Esophagus muscularis mucosa (tissue), 4 donors: ENCODE data around the gene DNAJC4. TPM values are rescaled to one million over a fixed set of nuclear protein-coding genes. Genes with fewer than 3 reads are reported as not detected.

Experiments used
- DNase-seq: peaks from one replicate; pipeline ENCODE4 v3.0.0-alpha.2; 2017; ENCODE audit errors: extremely low spot score
- H3K27ac ChIP-seq, 4 donors: fragments of 200-600 bp; sonication (generic); replicated peaks in 1 of 4; 1 replicate in 3 of 4; 2 replicates in 1 of 4; pipeline ENCODE4 v1.5.1; 2016 to 2019; ENCODE audit warnings: mild to moderate bottlenecking in 1 of 4
- H3K27me3 ChIP-seq, 4 donors: fragments of 200-600 bp; sonication (generic); one replicate each; pipeline versions ENCODE4 v1.5.1 to v1.6.0; 2016 to 2019
- H3K36me3 ChIP-seq, 4 donors: fragments of 200-600 bp; sonication (generic); one replicate each; pipeline ENCODE4 v1.5.1; 2016 to 2019
- H3K4me1 ChIP-seq, 4 donors: fragments of 200-600 bp; sonication (generic); one replicate each; pipeline ENCODE4 v1.5.1; 2016 to 2019
- H3K4me3 ChIP-seq, 4 donors: fragments of 200-600 bp; sonication (generic); 1 replicate in 2 of 4; 2 replicates in 2 of 4; pipeline ENCODE4 v1.5.1; 2016 to 2019; ENCODE audit warnings: mild to moderate bottlenecking in 4 of 4, moderate library complexity in 1 of 4
- H3K9me3 ChIP-seq, 4 donors: fragments of 200-600 bp; sonication (generic); 1 replicate in 3 of 4; 2 replicates in 1 of 4; pipeline ENCODE4 v1.5.1; 2016 to 2019
- EP300 ChIP-seq: sonication (generic); formaldehyde crosslinking; IDR thresholded peaks from one replicate; pipeline ENCODE4 v1.6.1; 2017; ENCODE audit warnings: antibody characterized with exemption
- POLR2A ChIP-seq: fragments of 450-650 bp; IDR thresholded peaks from one replicate; pipeline ENCODE4 v1.6.1; 2017; ENCODE audit warnings: antibody characterized with exemption, moderate library complexity, mild to moderate bottlenecking, low read depth
- POLR2AphosphoS5 ChIP-seq, 2 donors: sonication (generic); formaldehyde crosslinking; IDR thresholded peaks; one replicate each; pipeline ENCODE4 v1.6.1; 2017; ENCODE audit warnings: antibody characterized with exemption in 2 of 2
- WGBS: methylation state at CpG from one replicate; pipeline ENCODE4 v1.1.5; 2018; 5-methylcytosine and 5-hydroxymethylcytosine counted together
- intact Hi-C: fragments of 100-400 bp; cut with DNase I; formaldehyde crosslinking; loops from one replicate; pipeline ENCODE4 v1.15.1; 2023
- total RNA-seq, 4 donors: library from RNA; depleted of rRNA; stranded (reverse); fragments of >200 nt; gene quantifications; one replicate each; pipeline versions ENCODE4 v1.1.0 to v1.2.1, GENCODE V29; 2016
- TF ChIP-seq, protein P1 (sequence below), 3 experiments: fragments of 200-600 bp in 2 of 3; fragments of 450-650 bp in 1 of 3; sonication (generic) in 2 of 3; IDR thresholded peaks; one replicate each; pipeline ENCODE4 v1.5.1; 2017 to 2019; ENCODE audit warnings: antibody characterized with exemption in 3 of 3, mild to moderate bottlenecking in 2 of 3, moderate library complexity in 1 of 3

DNAJC4 gene
- total RNA-seq, 4 donors from 2014 or later, result 19.4 to 40.4 (median 25.3) TPM

DNA sequence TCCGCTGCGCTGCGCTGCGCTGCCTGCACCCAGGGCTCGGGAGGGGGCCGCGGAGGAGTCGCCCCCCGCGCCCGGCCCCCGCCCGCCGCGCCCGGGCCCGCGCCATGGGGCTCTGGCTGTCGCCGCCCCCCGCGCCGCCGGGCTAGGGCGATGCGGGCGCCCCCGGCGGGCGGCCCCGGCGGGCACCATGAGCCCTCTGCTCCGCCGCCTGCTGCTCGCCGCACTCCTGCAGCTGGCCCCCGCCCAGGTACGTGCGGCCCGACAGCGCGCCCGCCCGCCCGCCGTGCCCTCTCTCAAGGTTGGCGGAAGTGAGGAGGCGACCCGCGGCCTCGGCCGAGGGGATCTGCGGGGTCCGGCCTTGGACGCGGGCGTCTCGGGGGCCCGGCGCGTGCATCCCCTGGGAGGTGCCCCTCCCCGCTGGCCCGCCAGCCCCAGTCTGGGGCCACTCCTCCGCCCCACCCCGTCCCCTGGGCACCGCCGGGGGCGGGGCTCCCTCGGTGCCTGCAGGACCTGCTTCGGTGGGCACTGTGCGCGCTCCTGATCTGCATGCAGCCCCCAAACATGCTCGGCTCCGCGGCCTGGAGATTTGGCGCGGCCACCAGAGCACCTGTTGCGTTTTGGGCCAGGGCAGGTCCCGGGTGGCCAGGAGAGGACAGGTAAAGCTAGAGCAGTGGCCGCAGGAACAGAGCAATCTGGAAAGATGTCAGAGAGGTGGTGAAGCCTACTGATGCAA lies 4.5 kb downstream of the DNAJC4 start:
- H3K36me3 ChIP-seq, result peaks cover 17 to 38% (median 22%) of the 10 kb centered on the region in 4 donors
- intact Hi-C loops, result no loop called here
- no peaks in the 10 kb centered on the region for H3K27me3 ChIP-seq
- H3K27ac ChIP-seq, result peak overlapping the region; percentile 89 to 96 (median 93)
- H3K9me3 ChIP-seq, result no peaks in the 10 kb centered on the region
- WGBS, result 6% methylated on average over 5 of the region's 80 CpGs
- peak; percentile 17 to 66 for TF ChIP-seq POLR2AphosphoS5 (IDR thresholded peaks at IDR 0.05)
- TF ChIP-seq POLR2A, result peak; percentile 9
- TF ChIP-seq, protein P1, sequence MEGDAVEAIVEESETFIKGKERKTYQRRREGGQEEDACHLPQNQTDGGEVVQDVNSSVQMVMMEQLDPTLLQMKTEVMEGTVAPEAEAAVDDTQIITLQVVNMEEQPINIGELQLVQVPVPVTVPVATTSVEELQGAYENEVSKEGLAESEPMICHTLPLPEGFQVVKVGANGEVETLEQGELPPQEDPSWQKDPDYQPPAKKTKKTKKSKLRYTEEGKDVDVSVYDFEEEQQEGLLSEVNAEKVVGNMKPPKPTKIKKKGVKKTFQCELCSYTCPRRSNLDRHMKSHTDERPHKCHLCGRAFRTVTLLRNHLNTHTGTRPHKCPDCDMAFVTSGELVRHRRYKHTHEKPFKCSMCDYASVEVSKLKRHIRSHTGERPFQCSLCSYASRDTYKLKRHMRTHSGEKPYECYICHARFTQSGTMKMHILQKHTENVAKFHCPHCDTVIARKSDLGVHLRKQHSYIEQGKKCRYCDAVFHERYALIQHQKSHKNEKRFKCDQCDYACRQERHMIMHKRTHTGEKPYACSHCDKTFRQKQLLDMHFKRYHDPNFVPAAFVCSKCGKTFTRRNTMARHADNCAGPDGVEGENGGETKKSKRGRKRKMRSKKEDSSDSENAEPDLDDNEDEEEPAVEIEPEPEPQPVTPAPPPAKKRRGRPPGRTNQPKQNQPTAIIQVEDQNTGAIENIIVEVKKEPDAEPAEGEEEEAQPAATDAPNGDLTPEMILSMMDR (IDR thresholded peaks at IDR 0.05), result peak in 2 of 3 experiments; percentile 11
- TF ChIP-seq EP300, result no peak
- H3K4me1 ChIP-seq, result peaks cover 28 to 64% (median 56%) of the 10 kb centered on the region in 4 donors
- H3K4me3 ChIP-seq, result peak overlapping the region; percentile 75 to 96 (median 89)
- no peak for DNase-seq

DNA sequence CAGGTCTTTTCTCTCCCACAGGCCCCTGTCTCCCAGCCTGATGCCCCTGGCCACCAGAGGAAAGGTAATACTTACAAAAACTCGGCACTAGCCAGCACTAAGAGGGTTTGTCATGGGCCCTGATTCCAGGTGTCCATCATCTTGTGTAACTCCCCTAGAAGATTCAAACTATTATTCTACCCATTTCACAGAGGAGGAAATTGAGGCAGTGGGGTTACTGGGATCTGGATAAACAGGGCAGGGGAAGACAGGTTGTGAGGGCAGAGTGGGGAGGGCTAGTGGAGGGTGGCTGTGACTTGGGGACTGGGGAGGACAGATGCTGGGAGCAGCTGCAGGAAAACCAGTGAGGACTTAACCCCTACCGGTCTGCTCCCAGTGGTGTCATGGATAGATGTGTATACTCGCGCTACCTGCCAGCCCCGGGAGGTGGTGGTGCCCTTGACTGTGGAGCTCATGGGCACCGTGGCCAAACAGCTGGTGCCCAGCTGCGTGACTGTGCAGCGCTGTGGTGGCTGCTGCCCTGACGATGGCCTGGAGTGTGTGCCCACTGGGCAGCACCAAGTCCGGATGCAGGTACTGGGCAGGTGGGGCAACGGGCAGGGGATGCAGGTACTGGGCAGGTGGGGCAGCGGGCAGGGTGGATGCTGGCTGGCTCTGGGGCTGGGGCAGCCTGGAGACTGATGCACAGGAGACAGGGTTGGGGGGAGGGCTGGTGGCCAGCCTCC lies 5.3 kb downstream of the DNAJC4 start:
- Histone ChIP-seq H3K27me3 (no peaks in the 10 kb centered on the region), H3K36me3 (peaks cover 17 to 38% (median 22%) of the 10 kb centered on the region in 4 donors), H3K4me3 (peak overlapping the region; percentile 75 to 96 (median 89)), H3K4me1 (peaks cover 33 to 67% (median 60%) of the 10 kb centered on the region in 4 donors), H3K27ac (peak overlapping the region; percentile 89 to 96 (median 93)), H3K9me3 (no peaks in the 10 kb centered on the region)
- intact Hi-C loops, result no loop called here
- TF ChIP-seq POLR2AphosphoS5 (IDR thresholded peaks at IDR 0.05) (no peak), EP300 (no peak), POLR2A (no peak)
- TF ChIP-seq, protein P1 (IDR thresholded peaks at IDR 0.05), result no peak
- no peak for DNase-seq
- 43% methylated on average over 1 of the region's 12 CpGs for WGBS

DNA sequence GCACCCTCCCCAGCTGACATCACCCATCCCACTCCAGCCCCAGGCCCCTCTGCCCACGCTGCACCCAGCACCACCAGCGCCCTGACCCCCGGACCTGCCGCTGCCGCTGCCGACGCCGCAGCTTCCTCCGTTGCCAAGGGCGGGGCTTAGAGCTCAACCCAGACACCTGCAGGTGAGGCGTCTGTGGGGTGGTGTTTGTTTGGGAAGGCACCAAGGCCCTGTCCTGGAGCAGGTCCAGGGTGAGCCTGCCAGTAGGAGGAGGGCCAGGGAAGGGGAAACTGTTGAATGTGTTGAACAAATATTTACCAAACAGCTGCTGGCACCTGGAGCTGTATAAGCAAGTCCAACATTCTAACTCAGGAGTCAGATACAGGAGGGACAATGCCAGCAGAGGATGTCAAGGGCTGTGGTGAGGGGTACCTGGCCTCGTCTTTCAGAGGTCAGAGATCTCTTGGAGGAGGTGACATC lies 7.2 kb downstream of the DNAJC4 start:
- intact Hi-C loops, result no loop called here
- H3K4me1 ChIP-seq, result peaks cover 33 to 57% (median 50%) of the 10 kb centered on the region in 4 donors
- DNase-seq, result no peak
- no peaks in the 10 kb centered on the region for H3K9me3 ChIP-seq
- peaks cover 17 to 38% (median 22%) of the 10 kb centered on the region in 4 donors for H3K36me3 ChIP-seq
- WGBS, result 50% methylated on average over 2 of the region's 12 CpGs
- H3K27me3 ChIP-seq, result no peaks in the 10 kb centered on the region
- H3K27ac ChIP-seq, result peak overlapping the region in 3 of 4 donors; percentile 19 to 100 (median 37)
- no peak overlapping the region for H3K4me3 ChIP-seq
- TF ChIP-seq POLR2A (no peak), EP300 (no peak), POLR2AphosphoS5 (IDR thresholded peaks at IDR 0.05) (no peak)
- TF ChIP-seq, protein P1 (IDR thresholded peaks at IDR 0.05), result no peak

DNA sequence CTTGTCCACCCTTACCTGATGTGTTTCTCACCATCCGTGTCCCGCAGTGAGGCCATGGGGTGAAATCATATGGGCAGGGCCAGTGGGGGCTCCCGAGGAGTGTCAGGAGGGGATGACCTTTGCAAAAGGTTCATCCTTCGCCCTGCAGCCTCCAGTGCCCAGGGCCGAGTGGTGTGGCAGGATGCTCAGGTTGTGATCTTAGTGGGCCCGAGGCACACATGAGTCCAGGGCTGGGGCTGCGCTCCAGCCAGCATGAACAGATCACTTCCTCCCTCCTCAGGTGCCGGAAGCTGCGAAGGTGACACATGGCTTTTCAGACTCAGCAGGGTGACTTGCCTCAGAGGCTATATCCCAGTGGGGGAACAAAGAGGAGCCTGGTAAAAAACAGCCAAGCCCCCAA lies 7.7 kb downstream of the DNAJC4 start:
- no peaks in the 10 kb centered on the region for H3K27me3 ChIP-seq
- H3K27ac ChIP-seq, result peak overlapping the region in 1 of 4 donors; percentile 100
- peaks cover 39 to 57% (median 50%) of the 10 kb centered on the region in 4 donors for H3K4me1 ChIP-seq
- no peak for TF ChIP-seq POLR2AphosphoS5 (IDR thresholded peaks at IDR 0.05)
- TF ChIP-seq, protein P1 (IDR thresholded peaks at IDR 0.05), result no peak
- TF ChIP-seq EP300, result no peak
- TF ChIP-seq POLR2A, result no peak
- WGBS, result 83% methylated on average over 7 of the region's 9 CpGs
- intact Hi-C loops, result no loop called here
- H3K9me3 ChIP-seq, result no peaks in the 10 kb centered on the region
- DNase-seq, result no peak
- H3K36me3 ChIP-seq, result peaks cover 17 to 40% (median 24%) of the 10 kb centered on the region in 4 donors
- H3K4me3 ChIP-seq, result no peak overlapping the region
